Right lobe of liver (tissue), 4 donors: Measurements from ENCODE around the gene KLHL9.

Source experiments
- CTCF ChIP-seq, 4 donors: fragments of 200-600 bp in 3 of 4; fragments of 450-650 bp in 1 of 4; IDR thresholded peaks; one replicate each; pipeline versions ENCODE4 v1.5.1 to v1.8.0; 2016 to 2022; ENCODE audit warnings: antibody characterized with exemption in 4 of 4, mild to moderate bottlenecking in 2 of 4
- POLR2A ChIP-seq: fragments of 450-650 bp; IDR thresholded peaks from one replicate; pipeline ENCODE4 v1.6.1; 2017; ENCODE audit warnings: antibody characterized with exemption, mild to moderate bottlenecking
- donor health status: DM: no; HTN: no; CAD: no.
- donor health status: DM: no; HTN: no; CAD: no.
- donor health status: DM: no; HTN: yes; CAD: no.

GRCh38 chr9:21295992-21296391 is 39.2 kb downstream of the KLHL9 start:
- TF ChIP-seq CTCF (IDR thresholded peaks at IDR 0.05) (no peak), POLR2A (no peak)
